ENCODE data around the gene CAMTA1. TPM values are rescaled to one million over a fixed set of nuclear protein-coding genes. Genes with fewer than 3 reads are reported as not detected.

The CAMTA1 gene
- total RNA-seq, 5 donors from 2014 or later (not counting 1 experiment from before 2014, with no cell fraction given), result 29.7 to 37.4 (median 34.6) TPM

DNA sequence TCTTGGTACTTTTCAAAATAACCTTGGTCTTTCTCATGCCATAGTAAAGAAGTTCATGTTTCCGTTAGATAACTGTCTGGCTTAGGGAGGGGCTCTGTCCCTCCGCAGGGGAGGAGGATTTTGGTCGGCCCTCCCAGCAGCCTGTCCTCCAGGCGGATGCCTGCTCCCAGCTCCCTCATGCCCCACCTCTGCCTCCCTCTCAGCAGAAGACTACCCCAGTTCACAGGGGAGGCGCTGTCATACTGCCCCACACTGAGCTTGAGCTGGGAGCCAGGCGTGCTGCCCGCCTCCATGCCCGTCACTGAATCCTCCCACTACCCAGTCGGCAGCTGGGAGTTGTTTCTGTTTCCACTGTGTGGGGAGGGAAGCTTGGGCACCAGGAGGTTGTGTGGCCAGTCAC is 127.3 kb downstream of the CAMTA1 start:
- ATAC-seq (replicated peaks in 1 of 4) (no peak), DNase-seq (no peak)
- peaks cover 2 to 5% (median 4%) of the 10 kb centered on the region in 3 donors for H3K4me1 Mint-ChIP-seq
- ChIA-PET CTCF (no interaction called here), POLR2A (no interaction called here)
- H3K27me3 Mint-ChIP-seq, result peaks cover 12 to 53% of the 10 kb centered on the region in 2 donors
- no peaks in the 10 kb centered on the region for H3K36me3 Mint-ChIP-seq
- Histone ChIP-seq H3K27ac (ENCODE audit: low read length) (no peak overlapping the region), H3K4me1 (ENCODE audit: control insufficient read depth in 1 of 2, extremely low read depth in 1 of 2, insufficient read depth in 2 of 2, low read length in 2 of 2) (peaks cover 0 to 4% of the 10 kb centered on the region in 2 experiments), H3K27me3 (replicated peaks in 1 of 2; ENCODE audit: control insufficient read depth in 2 of 2, extremely low read depth in 1 of 2, insufficient read depth in 2 of 2, low read length in 1 of 2) (peaks cover 0 to 77% of the 10 kb centered on the region in 2 experiments), H3K4me3 (ENCODE audit: control insufficient read depth in 1 of 2, extremely low read depth in 1 of 2, low read length in 1 of 2) (no peak overlapping the region), H3K36me3 (ENCODE audit: control insufficient read depth in 2 of 2, extremely low read depth in 1 of 2, insufficient read depth in 1 of 2, low read length in 1 of 2) (no peaks in the 10 kb centered on the region), H3K9me3 (no peaks in the 10 kb centered on the region)
- no peak overlapping the region for H3K4me3 Mint-ChIP-seq
- WGBS (ENCODE audit: insufficient coverage), result no CpG with 5 or more reads among the region's 9 CpGs
- H3K27ac Mint-ChIP-seq, result no peak overlapping the region
- peaks cover 0 to 3% (median 2%) of the 10 kb centered on the region in 3 donors for H3K9me3 Mint-ChIP-seq

- no peak overlapping the region for H3K27ac Mint-ChIP-seq
- peaks cover 1 to 4% (median 4%) of the 10 kb centered on the region in 3 donors for H3K4me1 Mint-ChIP-seq
- H3K36me3 Mint-ChIP-seq, result no peaks in the 10 kb centered on the region
- DNase-seq, result no peak
- no peak overlapping the region for H3K4me3 Mint-ChIP-seq
- H3K4me1 ChIP-seq (ENCODE audit: control insufficient read depth in 1 of 2, extremely low read depth in 1 of 2, insufficient read depth in 2 of 2, low read length in 2 of 2), result no peaks in the 10 kb centered on the region
- POLR2A ChIA-PET, result no interaction called here
- H3K27me3 Mint-ChIP-seq, result peaks cover 12 to 54% of the 10 kb centered on the region in 2 donors
- peaks cover 0 to 76% of the 10 kb centered on the region in 2 experiments for H3K27me3 ChIP-seq (replicated peaks in 1 of 2; ENCODE audit: control insufficient read depth in 2 of 2, extremely low read depth in 1 of 2, insufficient read depth in 2 of 2, low read length in 1 of 2)
- H3K36me3 ChIP-seq (ENCODE audit: control insufficient read depth in 2 of 2, extremely low read depth in 1 of 2, insufficient read depth in 1 of 2, low read length in 1 of 2), result no peaks in the 10 kb centered on the region
- peaks cover 0 to 3% (median 2%) of the 10 kb centered on the region in 3 donors for H3K9me3 Mint-ChIP-seq
- no peaks in the 10 kb centered on the region for H3K9me3 ChIP-seq
- no peak overlapping the region for H3K27ac ChIP-seq (ENCODE audit: low read length)
- no peak overlapping the region for H3K4me3 ChIP-seq (ENCODE audit: control insufficient read depth in 1 of 2, extremely low read depth in 1 of 2, low read length in 1 of 2)
- no peak for ATAC-seq (replicated peaks in 1 of 4)
- CTCF ChIA-PET, result no interaction called here
- WGBS (ENCODE audit: insufficient coverage), result 76% methylated on average over 3 of the region's 5 CpGs
Observed at GRCh38 chr1:6913086-6913485, 127.8 kb downstream of the CAMTA1 start.

- no peak for ATAC-seq (replicated peaks in 1 of 4)
- Mint-ChIP-seq H3K4me1 (no peaks in the 10 kb centered on the region), H3K27me3 (peaks cover 9 to 54% of the 10 kb centered on the region in 2 donors), H3K36me3 (no peaks in the 10 kb centered on the region), H3K27ac (no peak overlapping the region), H3K4me3 (no peak overlapping the region), H3K9me3 (peaks cover 0 to 3% (median 2%) of the 10 kb centered on the region in 3 donors)
- ChIA-PET POLR2A (no interaction called here), CTCF (no interaction called here)
- Histone ChIP-seq H3K4me1 (ENCODE audit: control insufficient read depth in 1 of 2, extremely low read depth in 1 of 2, insufficient read depth in 2 of 2, low read length in 2 of 2) (no peaks in the 10 kb centered on the region), H3K9me3 (no peaks in the 10 kb centered on the region), H3K36me3 (ENCODE audit: control insufficient read depth in 2 of 2, extremely low read depth in 1 of 2, insufficient read depth in 1 of 2, low read length in 1 of 2) (no peaks in the 10 kb centered on the region), H3K27ac (ENCODE audit: low read length) (no peak overlapping the region), H3K4me3 (ENCODE audit: control insufficient read depth in 1 of 2, extremely low read depth in 1 of 2, low read length in 1 of 2) (no peak overlapping the region), H3K27me3 (replicated peaks in 1 of 2; ENCODE audit: control insufficient read depth in 2 of 2, extremely low read depth in 1 of 2, insufficient read depth in 2 of 2, low read length in 1 of 2) (peaks cover 0 to 75% of the 10 kb centered on the region in 2 experiments)
- 86% methylated on average over 5 of the region's 9 CpGs for WGBS (ENCODE audit: insufficient coverage)
- no peak for DNase-seq
Observed at GRCh38 chr1:6914706-6915105, 129.5 kb downstream of the CAMTA1 start.

DNA sequence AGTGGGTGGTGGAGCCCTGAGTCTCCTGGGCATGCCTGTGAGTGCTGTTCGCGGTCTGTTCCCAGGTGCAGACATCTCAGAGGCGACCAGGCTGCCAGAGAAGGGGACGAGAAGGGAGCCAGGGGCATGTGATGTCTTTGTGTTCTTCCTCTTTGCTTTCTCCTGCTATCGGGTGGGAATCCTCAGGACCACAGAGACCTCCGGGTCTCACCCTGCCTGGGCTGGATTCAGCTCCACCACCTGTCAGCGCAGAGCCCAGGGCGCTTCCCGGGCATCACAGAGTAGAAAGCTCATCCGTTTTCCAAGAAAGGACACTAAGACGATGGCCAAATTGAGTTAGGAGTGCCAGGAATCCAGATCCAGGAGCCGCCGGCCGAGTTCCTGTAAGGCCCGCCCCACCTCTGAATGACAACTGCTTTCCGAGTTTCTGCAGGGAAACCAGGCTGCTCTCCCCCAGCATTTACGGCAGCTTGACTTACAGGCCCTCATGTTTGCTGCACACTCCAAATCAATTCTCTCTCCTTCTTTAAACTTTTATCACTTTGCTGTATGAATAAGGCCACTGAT is 130.8 kb downstream of the CAMTA1 start:
- no peaks in the 10 kb centered on the region for H3K4me1 ChIP-seq (ENCODE audit: control insufficient read depth in 1 of 2, extremely low read depth in 1 of 2, insufficient read depth in 2 of 2, low read length in 2 of 2)
- WGBS (ENCODE audit: insufficient coverage), result 82% methylated on average over 15 of the region's 17 CpGs
- no peaks in the 10 kb centered on the region for H3K36me3 ChIP-seq (ENCODE audit: control insufficient read depth in 2 of 2, extremely low read depth in 1 of 2, insufficient read depth in 1 of 2, low read length in 1 of 2)
- DNase-seq, result no peak
- ATAC-seq (replicated peaks in 1 of 4), result no peak
- no peaks in the 10 kb centered on the region for H3K4me1 Mint-ChIP-seq
- no peaks in the 10 kb centered on the region for H3K36me3 Mint-ChIP-seq
- peaks cover 0 to 3% (median 2%) of the 10 kb centered on the region in 3 donors for H3K9me3 Mint-ChIP-seq
- no peaks in the 10 kb centered on the region for H3K9me3 ChIP-seq
- no peak overlapping the region for H3K27ac ChIP-seq (ENCODE audit: low read length)
- peaks cover 13 to 57% of the 10 kb centered on the region in 2 donors for H3K27me3 Mint-ChIP-seq
- H3K27me3 ChIP-seq (replicated peaks in 1 of 2; ENCODE audit: control insufficient read depth in 2 of 2, extremely low read depth in 1 of 2, insufficient read depth in 2 of 2, low read length in 1 of 2), result peaks cover 0 to 61% of the 10 kb centered on the region in 2 experiments
- no peak overlapping the region for H3K27ac Mint-ChIP-seq
- POLR2A ChIA-PET, result interaction anchor here in 1 of 2 donors (0.6 kb wide), 1 partner anchor 11 kb away, joined by 3 read pairs; no protein-coding TSS in a partner anchor
- H3K4me3 ChIP-seq (ENCODE audit: control insufficient read depth in 1 of 2, extremely low read depth in 1 of 2, low read length in 1 of 2), result no peak overlapping the region
- no peak overlapping the region for H3K4me3 Mint-ChIP-seq
- CTCF ChIA-PET, result interaction anchor here in 1 of 2 donors (0.5 kb wide), 1 partner anchor 672 kb away, joined by 4 read pairs; the partner anchor contains the start of gene HES3

DNA sequence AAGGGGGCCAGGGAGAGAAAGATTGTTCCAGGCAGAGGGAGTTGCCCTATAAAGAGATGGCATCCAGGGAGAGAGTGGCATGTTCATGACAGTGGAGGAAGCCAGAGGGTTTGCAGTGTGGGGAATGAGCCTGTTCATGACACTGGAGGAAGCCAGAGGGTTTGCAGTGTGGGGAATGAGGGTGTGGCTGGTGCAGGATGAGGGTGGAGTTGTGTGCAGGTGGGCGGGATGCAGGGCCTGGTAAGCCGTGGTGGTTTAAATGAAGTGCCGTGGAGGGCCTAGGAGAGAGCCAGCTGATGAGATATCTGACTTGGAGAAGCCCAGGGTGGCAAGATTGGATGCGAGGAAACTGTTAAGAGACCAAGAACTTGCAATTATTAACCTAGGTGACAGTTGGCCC is 131.8 kb downstream of the CAMTA1 start:
- H3K27ac ChIP-seq (ENCODE audit: low read length), result no peak overlapping the region
- H3K36me3 ChIP-seq (ENCODE audit: control insufficient read depth in 2 of 2, extremely low read depth in 1 of 2, insufficient read depth in 1 of 2, low read length in 1 of 2), result no peaks in the 10 kb centered on the region
- peaks cover 0 to 55% of the 10 kb centered on the region in 2 experiments for H3K27me3 ChIP-seq (replicated peaks in 1 of 2; ENCODE audit: control insufficient read depth in 2 of 2, extremely low read depth in 1 of 2, insufficient read depth in 2 of 2, low read length in 1 of 2)
- ATAC-seq (replicated peaks in 1 of 4), result no peak
- H3K27ac Mint-ChIP-seq, result no peak overlapping the region
- ChIA-PET POLR2A (no interaction called here), CTCF (no interaction called here)
- H3K4me1 Mint-ChIP-seq, result no peaks in the 10 kb centered on the region
- DNase-seq, result no peak
- H3K9me3 ChIP-seq, result no peaks in the 10 kb centered on the region
- H3K4me3 Mint-ChIP-seq, result no peak overlapping the region
- peaks cover 10 to 51% of the 10 kb centered on the region in 2 donors for H3K27me3 Mint-ChIP-seq
- H3K9me3 Mint-ChIP-seq, result peaks cover 0 to 8% (median 2%) of the 10 kb centered on the region in 3 donors
- H3K4me3 ChIP-seq (ENCODE audit: control insufficient read depth in 1 of 2, extremely low read depth in 1 of 2, low read length in 1 of 2), result no peak overlapping the region
- no peaks in the 10 kb centered on the region for H3K4me1 ChIP-seq (ENCODE audit: control insufficient read depth in 1 of 2, extremely low read depth in 1 of 2, insufficient read depth in 2 of 2, low read length in 2 of 2)
- H3K36me3 Mint-ChIP-seq, result no peaks in the 10 kb centered on the region
- 44% methylated on average over 4 of the region's 4 CpGs for WGBS (ENCODE audit: insufficient coverage)

DNA sequence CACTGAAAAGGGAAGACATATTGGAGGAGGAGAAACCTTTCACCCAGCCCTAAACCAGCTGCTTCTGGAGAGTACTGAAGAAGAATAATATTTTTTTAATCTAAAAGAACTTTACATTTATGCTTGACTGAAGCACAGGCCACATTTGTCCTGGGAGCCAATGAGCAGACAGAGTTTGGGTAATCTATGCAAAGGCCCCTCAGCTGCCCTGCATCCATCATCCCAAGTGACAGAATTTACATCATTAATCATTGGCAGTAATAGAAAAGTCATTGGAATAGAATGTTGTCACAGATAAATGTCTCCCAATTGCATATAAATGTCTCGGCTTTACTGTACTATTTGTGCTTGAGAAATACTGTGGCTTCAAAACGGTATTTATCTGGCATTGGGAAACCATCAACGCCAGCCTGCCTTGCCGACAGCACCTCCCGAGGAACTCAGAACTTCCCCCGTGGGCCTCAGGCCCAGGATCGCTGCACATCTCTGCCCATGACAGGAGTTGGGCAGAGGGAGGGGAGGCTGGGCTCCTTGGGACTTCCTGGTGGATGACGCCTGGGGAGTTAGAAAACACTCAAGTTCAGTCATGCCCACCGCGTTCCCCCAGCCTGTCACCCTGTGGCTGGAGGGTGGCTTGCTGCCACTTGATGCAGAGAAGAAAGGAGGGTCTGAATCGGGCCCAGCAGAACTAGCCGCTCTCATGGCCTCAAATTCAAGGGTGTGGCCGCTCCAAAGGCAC is 133.1 kb downstream of the CAMTA1 start:
- Mint-ChIP-seq H3K4me3 (no peak overlapping the region), H3K27ac (no peak overlapping the region), H3K27me3 (peaks cover 10 to 40% of the 10 kb centered on the region in 2 donors), H3K36me3 (no peaks in the 10 kb centered on the region), H3K9me3 (peaks cover 0 to 8% (median 2%) of the 10 kb centered on the region in 3 donors), H3K4me1 (no peaks in the 10 kb centered on the region)
- ChIA-PET CTCF (no interaction called here), POLR2A (no interaction called here)
- Histone ChIP-seq H3K4me3 (ENCODE audit: control insufficient read depth in 1 of 2, extremely low read depth in 1 of 2, low read length in 1 of 2) (no peak overlapping the region), H3K36me3 (ENCODE audit: control insufficient read depth in 2 of 2, extremely low read depth in 1 of 2, insufficient read depth in 1 of 2, low read length in 1 of 2) (no peaks in the 10 kb centered on the region), H3K9me3 (no peaks in the 10 kb centered on the region), H3K4me1 (ENCODE audit: control insufficient read depth in 1 of 2, extremely low read depth in 1 of 2, insufficient read depth in 2 of 2, low read length in 2 of 2) (no peaks in the 10 kb centered on the region), H3K27ac (ENCODE audit: low read length) (no peak overlapping the region), H3K27me3 (replicated peaks in 1 of 2; ENCODE audit: control insufficient read depth in 2 of 2, extremely low read depth in 1 of 2, insufficient read depth in 2 of 2, low read length in 1 of 2) (peaks cover 0 to 49% of the 10 kb centered on the region in 2 experiments)
- 74% methylated on average over 11 of the region's 13 CpGs for WGBS (ENCODE audit: insufficient coverage)
- ATAC-seq (replicated peaks in 1 of 4), result no peak
- no peak for DNase-seq

Data from T-cell (primary cell).